OCI-LY1 (cell line): ENCODE data around the gene PSAP.

Experiments
- EZH2 ChIP-seq: fragments of 200-600 bp; sonication (generic), shearing (Covaris generic); IDR thresholded peaks from 2 replicates; pipeline ENCODE4 v1.8.0; 2017; ENCODE audit warnings: borderline replicate concordance, mixed run types, mild to moderate bottlenecking, antibody characterized with exemption, low read length, moderate library complexity, mixed read lengths
- TF ChIP-seq, protein P1 (sequence below): fragments of 200-600 bp; sonication (generic), shearing (Covaris generic); IDR thresholded peaks from 2 replicates; pipeline ENCODE4 v1.5.1; 2017; ENCODE audit warnings: mild to moderate bottlenecking, antibody characterized with exemption, low read length, moderate library complexity, mixed read lengths

DNA sequence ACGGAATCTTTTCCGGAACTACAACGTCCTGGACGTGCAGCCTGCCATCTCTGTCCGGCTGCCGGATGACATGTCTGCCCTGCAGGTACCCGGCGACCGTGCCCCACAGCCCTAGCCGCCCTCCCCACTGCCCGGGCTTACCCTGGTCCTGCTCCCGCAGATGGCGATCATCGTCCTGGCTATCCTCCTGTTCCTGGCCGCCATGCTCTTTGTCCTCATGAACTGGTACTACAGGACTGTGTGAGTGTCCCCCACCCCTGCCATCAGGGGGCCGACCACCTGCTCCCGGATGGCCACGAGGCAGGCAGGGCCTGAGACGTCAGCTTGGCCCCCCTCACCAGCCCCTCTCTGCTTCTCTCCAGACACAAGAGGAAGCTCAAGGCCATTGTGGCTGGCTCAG lies 39.7 kb downstream of the PSAP start:
- TF ChIP-seq, protein P1, sequence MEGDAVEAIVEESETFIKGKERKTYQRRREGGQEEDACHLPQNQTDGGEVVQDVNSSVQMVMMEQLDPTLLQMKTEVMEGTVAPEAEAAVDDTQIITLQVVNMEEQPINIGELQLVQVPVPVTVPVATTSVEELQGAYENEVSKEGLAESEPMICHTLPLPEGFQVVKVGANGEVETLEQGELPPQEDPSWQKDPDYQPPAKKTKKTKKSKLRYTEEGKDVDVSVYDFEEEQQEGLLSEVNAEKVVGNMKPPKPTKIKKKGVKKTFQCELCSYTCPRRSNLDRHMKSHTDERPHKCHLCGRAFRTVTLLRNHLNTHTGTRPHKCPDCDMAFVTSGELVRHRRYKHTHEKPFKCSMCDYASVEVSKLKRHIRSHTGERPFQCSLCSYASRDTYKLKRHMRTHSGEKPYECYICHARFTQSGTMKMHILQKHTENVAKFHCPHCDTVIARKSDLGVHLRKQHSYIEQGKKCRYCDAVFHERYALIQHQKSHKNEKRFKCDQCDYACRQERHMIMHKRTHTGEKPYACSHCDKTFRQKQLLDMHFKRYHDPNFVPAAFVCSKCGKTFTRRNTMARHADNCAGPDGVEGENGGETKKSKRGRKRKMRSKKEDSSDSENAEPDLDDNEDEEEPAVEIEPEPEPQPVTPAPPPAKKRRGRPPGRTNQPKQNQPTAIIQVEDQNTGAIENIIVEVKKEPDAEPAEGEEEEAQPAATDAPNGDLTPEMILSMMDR: no peak
- TF ChIP-seq EZH2: no peak
